Measurements from ENCODE around the gene OARD1. TPM values are rescaled to one million over a fixed set of nuclear protein-coding genes. Genes with fewer than 3 reads are reported as not detected.

The OARD1 gene
- total RNA-seq, 1 experiment from 2014 or later: 12.9 TPM

DNA sequence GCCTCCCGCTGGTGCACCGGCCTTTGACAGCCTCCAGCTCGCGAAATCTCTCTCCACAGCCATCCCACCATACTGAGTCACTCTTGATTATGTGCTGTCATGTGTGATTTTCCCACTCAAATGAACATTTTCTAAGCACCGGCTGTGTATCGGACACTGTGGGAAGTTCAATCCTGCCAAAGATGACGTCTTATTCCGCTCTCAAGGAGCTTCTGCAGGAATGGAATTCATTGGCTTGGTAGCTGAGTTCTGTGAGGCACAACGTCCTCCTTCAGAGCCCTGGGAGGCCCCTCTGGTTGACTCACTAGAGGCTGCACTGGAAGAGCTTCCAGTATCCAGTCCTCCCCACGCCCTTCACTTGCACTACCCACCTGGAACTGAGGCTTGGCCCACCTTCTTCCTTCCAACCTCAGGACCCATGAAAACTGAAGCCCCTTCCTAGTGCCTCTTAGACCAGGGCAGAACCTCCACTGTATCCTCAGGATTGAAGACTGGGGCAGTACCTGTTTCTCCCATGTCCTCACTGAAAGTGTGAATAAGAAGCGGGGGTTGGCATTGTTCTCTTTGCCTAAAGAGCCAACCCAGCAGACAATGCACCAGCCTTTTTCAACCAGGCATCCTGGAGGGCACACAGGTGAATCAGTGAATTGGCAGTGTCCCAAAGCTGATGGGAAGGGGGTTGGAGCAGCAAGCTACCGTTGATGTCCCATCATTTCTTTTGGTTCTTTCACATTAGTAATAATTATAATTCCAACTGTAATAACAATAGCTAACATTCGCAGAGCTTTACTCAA lies 34.9 kb downstream of the OARD1 start:
- Histone ChIP-seq H3K9me3 (replicated peaks) (no peaks in the 10 kb centered on the region), H3K27me3 (replicated peaks) (no peaks in the 10 kb centered on the region), H3K4me1 (replicated peaks) (peaks cover 5% of the 10 kb centered on the region; the same call in 1 of the 2 replicates), H3K27ac (no peak overlapping the region), H3K36me3 (no peaks in the 10 kb centered on the region), H3K4me3 (no peak overlapping the region)
- no peak for DNase-seq (ENCODE audit: low read depth in 1 of 2, low spot score in 2 of 2)

DNA sequence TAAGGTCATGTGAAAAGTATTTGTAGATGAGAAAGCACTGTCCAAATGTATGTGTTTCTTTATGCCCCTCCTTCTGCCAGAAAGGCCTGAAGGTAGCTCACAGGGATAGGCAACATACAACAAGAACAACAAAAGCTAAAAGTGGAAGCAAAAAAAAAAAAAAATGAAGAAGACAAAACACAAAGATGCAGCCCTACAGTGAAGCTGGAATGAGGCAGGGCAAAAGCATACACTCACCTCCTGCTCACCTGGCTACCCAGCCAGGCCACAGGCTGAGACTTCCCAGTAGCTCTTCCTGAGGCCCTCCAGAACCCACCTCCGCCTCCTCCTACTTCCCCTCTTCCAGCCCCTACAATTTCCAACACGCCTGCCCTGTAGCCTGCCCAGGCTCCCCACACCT lies 35.6 kb downstream of the OARD1 start:
- Histone ChIP-seq H3K27me3 (replicated peaks) (no peaks in the 10 kb centered on the region), H3K9me3 (replicated peaks) (no peaks in the 10 kb centered on the region), H3K4me1 (replicated peaks) (peaks cover 5% of the 10 kb centered on the region; the same call in 1 of the 2 replicates), H3K27ac (no peak overlapping the region), H3K4me3 (no peak overlapping the region), H3K36me3 (no peaks in the 10 kb centered on the region)
- DNase-seq (ENCODE audit: low read depth in 1 of 2, low spot score in 2 of 2): no peak

DNA sequence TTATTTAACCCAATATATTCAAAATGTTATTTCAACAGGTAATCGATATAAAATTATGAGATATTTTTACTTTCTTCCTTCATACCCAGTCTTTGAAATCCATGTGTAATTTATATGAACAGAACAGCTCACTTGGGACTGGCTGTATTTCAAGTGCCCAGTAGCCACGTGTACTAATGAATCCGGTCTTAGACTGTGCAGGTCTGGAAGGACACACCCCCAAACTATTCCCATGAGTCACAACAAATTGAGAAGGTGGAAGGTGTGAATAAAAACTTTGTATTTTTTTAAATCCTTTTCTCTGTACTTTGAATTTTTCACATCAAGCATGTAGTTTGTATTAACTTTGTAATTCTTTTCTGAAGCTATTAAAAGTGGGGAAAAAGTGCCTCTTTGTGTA lies 36.0 kb downstream of the OARD1 start:
- H3K36me3 ChIP-seq: no peaks in the 10 kb centered on the region
- H3K4me1 ChIP-seq (replicated peaks): peaks cover 5% of the 10 kb centered on the region; the same call in 1 of the 2 replicates
- no peaks in the 10 kb centered on the region for H3K9me3 ChIP-seq (replicated peaks)
- no peak overlapping the region for H3K27ac ChIP-seq
- no peak overlapping the region for H3K4me3 ChIP-seq
- H3K27me3 ChIP-seq (replicated peaks): no peaks in the 10 kb centered on the region
- no peak for DNase-seq (ENCODE audit: low read depth in 1 of 2, low spot score in 2 of 2)

DNA sequence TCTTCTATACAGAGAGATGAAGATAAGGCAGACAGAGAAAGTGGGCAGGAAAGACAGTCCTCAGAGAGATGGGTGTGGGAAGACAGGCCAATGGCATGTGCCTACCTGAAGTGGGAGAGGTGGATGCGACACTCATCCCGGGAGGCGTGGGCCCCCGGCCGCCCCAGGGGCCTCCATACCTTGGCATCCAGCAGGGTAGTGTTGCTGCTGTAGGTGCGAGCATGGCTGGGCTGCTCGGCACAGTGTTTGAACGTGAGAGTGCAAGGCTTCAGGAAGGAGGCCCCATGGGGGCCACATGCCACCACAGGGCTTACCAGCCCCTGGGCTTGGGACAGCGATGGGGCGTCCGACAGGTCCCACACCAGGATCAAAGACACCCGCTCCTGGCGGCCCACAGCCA lies 38.4 kb downstream of the OARD1 start:
- H3K36me3 ChIP-seq: no peaks in the 10 kb centered on the region
- DNase-seq (ENCODE audit: low read depth in 1 of 2, low spot score in 2 of 2): no peak
- no peaks in the 10 kb centered on the region for H3K9me3 ChIP-seq (replicated peaks)
- no peaks in the 10 kb centered on the region for H3K4me1 ChIP-seq (replicated peaks)
- H3K4me3 ChIP-seq: no peak overlapping the region
- H3K27ac ChIP-seq: no peak overlapping the region
- H3K27me3 ChIP-seq (replicated peaks): no peaks in the 10 kb centered on the region

DNA sequence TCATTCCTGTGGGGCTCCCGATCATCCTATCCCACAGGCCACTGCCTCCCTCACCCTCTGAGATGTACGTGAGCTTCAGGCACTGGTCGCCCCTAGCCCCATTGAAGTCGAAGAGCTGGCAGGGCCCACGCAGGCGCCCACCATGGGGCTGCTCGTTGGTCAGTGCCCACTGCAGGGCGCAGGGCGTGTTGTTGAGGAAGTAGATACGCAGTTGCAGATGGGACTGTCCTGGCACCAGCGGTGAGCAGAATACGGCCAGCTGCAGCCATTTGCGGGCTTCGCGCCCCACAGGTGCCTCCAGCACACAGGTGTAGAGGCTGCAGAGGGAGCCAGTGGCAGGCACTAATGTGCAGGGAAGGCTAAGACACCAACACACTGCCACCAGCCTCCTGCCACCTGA lies 39.3 kb downstream of the OARD1 start:
- Histone ChIP-seq H3K9me3 (replicated peaks) (no peaks in the 10 kb centered on the region), H3K27ac (no peak overlapping the region), H3K4me3 (no peak overlapping the region), H3K27me3 (replicated peaks) (no peaks in the 10 kb centered on the region), H3K4me1 (replicated peaks) (peaks cover 6% of the 10 kb centered on the region), H3K36me3 (no peaks in the 10 kb centered on the region)
- DNase-seq (ENCODE audit: low read depth in 1 of 2, low spot score in 2 of 2): no peak

DNA sequence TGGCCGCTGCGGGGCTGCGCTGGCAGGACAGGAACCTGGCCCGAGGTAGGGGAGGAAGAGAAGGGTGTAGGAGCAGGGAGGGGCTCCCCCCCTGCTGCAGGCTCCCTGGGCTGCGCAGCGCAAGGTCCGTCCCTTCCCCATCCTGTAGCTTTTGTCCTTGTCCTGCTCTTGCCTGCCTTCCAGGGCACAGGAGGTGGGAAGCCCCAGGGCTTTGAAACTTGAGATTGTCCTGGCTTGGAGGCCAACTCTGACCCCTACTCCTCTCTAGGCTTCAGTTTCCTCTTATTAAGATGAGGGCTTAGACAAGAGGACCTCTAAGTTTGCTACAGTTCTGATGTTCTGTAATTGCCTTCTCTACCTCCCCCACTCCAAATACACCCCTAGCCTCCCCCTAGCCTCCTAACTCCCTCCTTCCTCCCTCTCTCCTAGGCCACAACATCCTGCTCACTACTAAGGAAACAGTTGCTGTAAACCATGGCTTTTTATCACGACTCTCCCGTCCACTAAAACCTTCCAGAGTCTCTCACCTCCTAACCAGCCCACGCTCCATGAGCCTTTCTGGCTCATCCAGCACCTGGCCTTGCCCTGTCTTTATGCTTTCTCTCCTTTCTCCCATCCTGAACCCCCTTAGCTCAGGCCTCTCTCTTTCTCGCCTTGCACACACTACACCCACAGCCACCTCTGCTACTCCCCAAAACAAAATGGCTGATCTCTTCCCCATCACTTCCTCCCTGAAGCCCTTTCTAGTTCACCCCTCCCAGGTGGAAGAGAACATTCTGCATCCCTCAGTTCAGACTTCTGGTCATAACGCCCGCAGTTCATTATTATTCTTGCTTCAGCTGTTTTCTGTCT lies 43.4 kb downstream of the OARD1 start:
- H3K4me3 ChIP-seq: no peak overlapping the region
- peaks cover 11% of the 10 kb centered on the region for H3K4me1 ChIP-seq (replicated peaks)
- no peaks in the 10 kb centered on the region for H3K27me3 ChIP-seq (replicated peaks)
- H3K9me3 ChIP-seq (replicated peaks): no peaks in the 10 kb centered on the region
- H3K27ac ChIP-seq: no peak overlapping the region
- H3K36me3 ChIP-seq: no peaks in the 10 kb centered on the region
- DNase-seq (ENCODE audit: low read depth in 1 of 2, low spot score in 2 of 2): no peak

DNA sequence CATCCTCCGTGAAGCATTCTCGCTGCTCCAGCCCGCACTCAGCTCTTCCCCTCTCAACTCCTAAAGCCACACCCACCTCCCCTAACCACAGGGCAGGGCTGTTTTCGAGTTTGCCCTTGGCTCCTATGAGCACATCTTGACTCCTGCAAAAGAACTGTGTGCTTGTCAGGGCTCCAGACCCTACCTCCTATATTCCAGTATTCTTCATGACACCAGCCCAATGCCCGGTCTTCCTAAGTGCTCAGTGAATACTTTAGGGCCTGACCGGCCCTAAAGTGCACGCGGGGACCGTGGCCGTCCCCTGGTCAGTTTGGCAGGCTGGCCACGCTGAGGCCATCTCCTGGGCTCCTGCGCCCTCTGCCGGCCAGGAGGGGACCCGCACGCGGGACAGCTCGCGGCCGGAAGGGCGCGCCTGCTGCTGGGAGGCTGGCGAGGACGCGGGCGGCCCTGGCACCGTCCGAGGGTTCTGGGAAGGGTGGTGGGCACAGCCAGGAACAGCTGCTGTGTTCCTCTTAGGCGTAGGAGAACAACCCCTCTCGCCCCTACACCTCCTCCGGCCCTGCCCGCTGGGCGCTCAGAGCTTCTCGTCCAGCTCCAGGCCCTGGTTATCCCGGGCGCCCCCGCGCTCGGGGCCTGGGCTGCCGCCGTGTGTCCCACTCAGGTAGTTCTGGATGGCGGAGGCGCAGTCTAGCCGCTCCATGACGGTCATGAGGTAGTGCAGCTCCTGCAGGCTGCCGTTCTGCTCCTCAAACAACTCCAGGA lies 44.2 kb downstream of the OARD1 start:
- peaks cover 14% of the 10 kb centered on the region for H3K4me1 ChIP-seq (replicated peaks)
- no peak overlapping the region for H3K27ac ChIP-seq
- H3K4me3 ChIP-seq: no peak overlapping the region
- DNase-seq (ENCODE audit: low read depth in 1 of 2, low spot score in 2 of 2): peak; percentile 73 to 81
- no peaks in the 10 kb centered on the region for H3K36me3 ChIP-seq
- no peaks in the 10 kb centered on the region for H3K27me3 ChIP-seq (replicated peaks)
- no peaks in the 10 kb centered on the region for H3K9me3 ChIP-seq (replicated peaks)

DNA sequence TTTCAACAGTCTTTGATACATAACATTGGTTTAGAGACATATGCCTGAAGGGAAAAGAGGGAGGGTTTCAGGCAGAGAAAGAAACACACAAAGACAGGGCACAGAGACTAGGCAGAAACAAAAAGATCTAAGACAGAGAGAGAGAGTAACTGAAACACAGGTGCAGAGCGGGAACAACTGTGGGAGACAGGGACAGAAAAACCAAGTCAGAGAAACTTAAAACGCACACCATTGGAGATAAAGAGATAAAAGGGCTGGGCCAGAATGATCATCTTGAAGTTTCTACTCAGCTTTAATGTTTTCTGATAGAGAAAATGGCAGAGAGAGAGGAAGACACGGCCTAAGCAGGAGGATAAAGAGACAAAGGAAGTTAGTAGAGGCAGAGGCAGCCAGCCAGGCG lies 44.9 kb downstream of the OARD1 start:
- DNase-seq (ENCODE audit: low read depth in 1 of 2, low spot score in 2 of 2): no peak
- no peaks in the 10 kb centered on the region for H3K36me3 ChIP-seq
- peaks cover 14% of the 10 kb centered on the region for H3K4me1 ChIP-seq (replicated peaks)
- H3K9me3 ChIP-seq (replicated peaks): no peaks in the 10 kb centered on the region
- H3K27ac ChIP-seq: no peak overlapping the region
- H3K27me3 ChIP-seq (replicated peaks): no peaks in the 10 kb centered on the region
- H3K4me3 ChIP-seq: no peak overlapping the region

DNA sequence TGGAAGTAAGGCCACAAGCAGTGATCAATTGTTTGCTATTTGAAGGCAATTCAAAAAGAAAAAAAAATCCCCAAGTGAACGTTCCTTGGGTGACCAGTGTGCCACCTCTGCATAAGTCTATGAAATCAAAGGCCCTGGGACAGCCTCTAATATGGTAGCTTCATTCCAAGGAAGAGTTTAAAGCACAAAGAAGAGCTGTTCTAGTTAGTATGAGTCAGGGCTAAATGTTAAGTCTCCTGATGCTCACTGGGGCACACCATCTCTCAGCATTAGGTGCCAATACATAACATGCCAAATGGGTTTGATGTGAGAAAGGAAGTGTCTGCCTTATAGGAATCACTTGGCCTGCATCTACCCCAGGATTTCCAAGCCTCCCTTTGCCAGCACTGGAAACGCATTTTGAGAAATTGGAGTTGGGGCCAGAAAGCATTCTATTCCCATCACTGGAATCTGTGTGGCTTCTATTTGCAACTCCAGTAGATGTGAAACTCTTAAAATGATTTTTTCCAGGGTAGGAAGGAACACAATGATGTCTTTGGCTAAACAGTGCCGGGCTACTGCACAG lies 46.1 kb downstream of the OARD1 start:
- no peaks in the 10 kb centered on the region for H3K9me3 ChIP-seq (replicated peaks)
- no peaks in the 10 kb centered on the region for H3K36me3 ChIP-seq
- H3K27me3 ChIP-seq (replicated peaks): no peaks in the 10 kb centered on the region
- no peak overlapping the region for H3K27ac ChIP-seq
- H3K4me1 ChIP-seq (replicated peaks): peaks cover 17% of the 10 kb centered on the region
- no peak for DNase-seq (ENCODE audit: low read depth in 1 of 2, low spot score in 2 of 2)
- H3K4me3 ChIP-seq: no peak overlapping the region

DNA sequence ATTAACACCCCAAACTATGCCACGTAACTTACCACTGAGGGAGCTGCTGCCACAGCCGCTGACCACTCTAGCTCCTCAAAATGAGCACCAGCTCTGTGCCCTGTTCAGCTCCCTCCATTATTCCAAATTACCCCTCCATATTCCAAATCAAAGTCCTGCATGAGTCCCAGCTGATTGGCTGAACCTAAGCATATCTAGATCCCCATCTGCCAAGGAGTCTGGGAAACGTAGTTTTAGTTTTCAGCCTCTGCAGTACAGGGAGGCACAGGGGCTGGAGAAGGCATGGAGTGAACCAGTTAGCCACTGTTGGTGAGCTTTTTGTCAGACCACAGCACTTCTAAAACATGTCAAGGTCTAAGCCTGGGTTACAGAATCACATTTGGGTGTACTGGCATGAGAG lies 49.0 kb downstream of the OARD1 start:
- H3K4me1 ChIP-seq (replicated peaks): peaks cover 14% of the 10 kb centered on the region
- H3K4me3 ChIP-seq: no peak overlapping the region
- H3K27me3 ChIP-seq (replicated peaks): no peaks in the 10 kb centered on the region
- no peak overlapping the region for H3K27ac ChIP-seq
- DNase-seq (ENCODE audit: low read depth in 1 of 2, low spot score in 2 of 2): no peak
- H3K36me3 ChIP-seq: no peaks in the 10 kb centered on the region
- no peaks in the 10 kb centered on the region; the same call in 1 of the 2 replicates for H3K9me3 ChIP-seq (replicated peaks)

DNA sequence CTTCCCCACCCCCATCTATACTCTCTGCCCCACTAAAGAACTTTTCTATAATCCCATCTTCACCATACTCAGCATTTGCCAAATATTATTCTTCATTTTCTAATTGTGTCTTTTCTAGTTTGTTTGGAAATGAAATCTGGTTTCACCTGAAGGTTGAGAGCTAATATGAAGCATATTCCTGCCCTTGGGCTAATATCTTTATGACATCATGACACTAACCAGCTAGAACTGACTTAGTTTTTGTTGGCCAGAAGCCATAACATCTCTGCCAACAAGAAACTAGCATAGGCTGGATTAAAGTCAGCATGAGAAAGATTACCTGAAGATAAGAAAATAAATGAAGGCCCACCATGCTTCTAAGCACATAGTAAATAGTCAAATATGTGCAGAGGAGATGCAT lies 49.9 kb downstream of the OARD1 start:
- no peaks in the 10 kb centered on the region for H3K27me3 ChIP-seq (replicated peaks)
- no peaks in the 10 kb centered on the region; the same call in 1 of the 2 replicates for H3K9me3 ChIP-seq (replicated peaks)
- H3K4me1 ChIP-seq (replicated peaks): peaks cover 7% of the 10 kb centered on the region
- no peak overlapping the region for H3K4me3 ChIP-seq
- H3K36me3 ChIP-seq: no peaks in the 10 kb centered on the region
- no peak overlapping the region for H3K27ac ChIP-seq
- no peak for DNase-seq (ENCODE audit: low read depth in 1 of 2, low spot score in 2 of 2)

DNA sequence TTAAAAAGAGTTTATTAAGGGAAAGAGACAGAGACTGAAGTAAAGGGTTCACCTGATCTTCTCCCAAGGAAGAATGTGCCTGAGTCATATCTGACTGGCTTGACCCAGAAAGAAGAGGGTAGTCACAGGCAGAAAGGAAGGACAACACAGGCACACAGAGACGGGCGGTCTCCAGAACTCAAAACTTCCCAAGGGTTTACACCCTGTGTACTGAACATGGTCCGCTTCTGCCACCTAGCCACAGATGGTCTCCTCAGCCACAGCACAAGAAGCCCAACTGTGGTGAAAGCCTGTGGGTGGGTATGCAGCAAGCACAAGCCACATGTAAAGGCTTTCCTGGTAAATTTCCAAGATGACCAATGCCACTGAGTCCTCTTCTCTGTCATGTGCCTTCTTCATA lies 50.3 kb downstream of the OARD1 start:
- Histone ChIP-seq H3K9me3 (replicated peaks) (no peaks in the 10 kb centered on the region; the same call in 1 of the 2 replicates), H3K27me3 (replicated peaks) (no peaks in the 10 kb centered on the region), H3K36me3 (no peaks in the 10 kb centered on the region), H3K4me3 (no peak overlapping the region), H3K27ac (no peak overlapping the region), H3K4me1 (replicated peaks) (peaks cover 7% of the 10 kb centered on the region)
- peak in 1 of 2 experiments; percentile 23 for DNase-seq (ENCODE audit: low read depth in 1 of 2, low spot score in 2 of 2)

DNA sequence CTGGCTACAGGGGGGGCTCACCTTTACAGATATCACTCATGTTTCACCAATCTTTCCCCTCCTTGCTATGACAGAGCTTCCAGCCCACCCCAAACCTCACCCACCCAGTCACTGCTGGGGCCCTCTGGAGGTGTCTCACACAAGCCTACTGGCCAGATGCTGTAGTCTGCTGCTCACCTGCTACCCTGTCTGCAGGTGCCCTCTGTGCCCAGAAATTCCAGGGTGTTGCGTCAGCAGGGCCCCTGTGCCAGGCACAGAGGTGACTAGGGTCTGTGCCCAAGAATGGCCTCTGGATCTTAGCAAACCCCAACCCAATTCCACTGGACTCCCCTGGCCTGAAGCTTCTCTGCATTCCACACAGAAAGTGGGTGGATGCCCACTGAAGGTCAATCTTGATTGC lies 54.5 kb downstream of the OARD1 start:
- Histone ChIP-seq H3K4me1 (replicated peaks) (peaks cover 3% of the 10 kb centered on the region; the same call in 1 of the 2 replicates), H3K36me3 (no peaks in the 10 kb centered on the region), H3K27ac (no peak overlapping the region), H3K4me3 (no peak overlapping the region), H3K9me3 (replicated peaks) (no peaks in the 10 kb centered on the region; the same call in 1 of the 2 replicates), H3K27me3 (replicated peaks) (no peaks in the 10 kb centered on the region)
- no peak for DNase-seq (ENCODE audit: low read depth in 1 of 2, low spot score in 2 of 2)

Measured in SJSA1 (cell line).